GM18519 (cell line): ENCODE measurements around the gene PDSS2.
"Not testable (repeated sequence)": the region's sequence is repeated elsewhere in the genome, so short reads cannot be mapped to it uniquely, and the experiment has no call there.

Experiments
- ATAC-seq: cut with Tn5 transposase; IDR thresholded peaks from one replicate; pipeline ENCODE4 v1.9.1; 2021; ENCODE audit warnings: mild to moderate bottlenecking, moderate library complexity; ENCODE audit not compliant: unreplicated experiment, low FRiP score

PDSS2 gene

GRCh38 chr6:107187630-107188029, 271.7 kb downstream of the PDSS2 start:
- no peak for ATAC-seq

DNA sequence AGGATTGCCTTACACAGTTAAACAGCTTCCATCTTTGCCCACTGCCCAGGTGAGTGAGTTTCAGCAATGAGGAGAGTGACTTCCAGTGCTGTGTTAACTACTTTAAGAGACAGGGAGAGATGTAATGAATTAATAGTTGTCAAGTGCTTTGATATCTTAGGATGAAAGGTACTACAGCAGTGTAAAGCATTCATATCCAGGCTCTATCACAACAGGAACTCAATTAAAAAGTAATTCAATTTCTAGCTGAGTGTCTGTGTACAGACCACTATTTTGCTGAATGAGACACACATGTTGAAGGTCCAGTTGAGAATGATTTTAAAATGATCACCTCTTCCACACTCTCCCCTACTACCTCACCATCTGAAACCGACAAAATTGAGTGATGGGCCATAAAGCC, 273.3 kb downstream of the PDSS2 start:
- no peak for ATAC-seq

DNA sequence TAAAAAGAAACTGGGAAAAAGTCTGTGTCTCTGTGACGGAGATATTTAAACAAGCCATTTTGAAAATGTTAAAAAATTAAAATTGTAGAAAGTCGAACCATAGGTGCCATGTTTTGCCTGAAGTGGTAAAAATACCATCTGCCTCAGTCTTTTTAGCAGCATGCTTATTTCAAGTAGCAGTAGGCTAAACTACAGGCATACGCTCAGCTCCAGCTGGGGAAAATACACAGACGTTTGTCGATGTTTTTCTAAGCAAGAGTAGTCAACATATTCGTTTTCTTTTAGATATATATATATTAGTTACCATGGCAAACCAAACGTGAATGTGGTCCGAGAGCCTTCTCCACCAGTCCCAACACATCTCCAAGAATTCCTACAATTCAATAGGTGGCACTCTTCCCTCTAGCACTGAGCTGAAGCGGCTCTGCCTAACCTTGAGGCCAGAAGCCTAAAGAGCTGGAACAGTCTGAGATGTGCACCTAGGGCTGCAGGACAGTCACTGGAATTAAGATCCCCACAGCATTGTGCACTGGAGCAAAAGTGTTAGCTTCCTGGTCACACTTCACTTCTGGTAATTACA, 273.9 kb downstream of the PDSS2 start:
- ATAC-seq = no peak

DNA sequence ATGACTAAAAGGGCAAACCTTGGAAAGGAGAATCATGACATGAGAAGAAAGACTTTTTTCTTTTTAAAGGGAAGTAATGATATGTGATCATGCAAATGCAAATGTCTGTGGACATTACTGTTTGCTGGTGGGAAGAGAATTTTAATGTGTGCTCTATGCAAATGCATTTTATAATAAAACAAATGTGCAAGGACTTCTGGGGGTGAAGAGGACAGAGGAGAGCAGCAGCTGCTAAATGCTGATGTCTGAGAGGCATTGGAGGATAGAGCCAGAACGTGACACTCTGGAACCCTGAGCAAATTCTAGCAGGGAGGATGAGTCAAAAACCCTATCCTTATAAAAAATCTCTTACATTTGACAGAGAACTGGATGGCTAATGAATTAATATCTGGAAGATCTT, 274.9 kb downstream of the PDSS2 start:
- ATAC-seq = no peak

- ATAC-seq = no peak
These were observed 279.3 kb downstream of the PDSS2 start for GRCh38 chr6:107180099-107180498.

DNA sequence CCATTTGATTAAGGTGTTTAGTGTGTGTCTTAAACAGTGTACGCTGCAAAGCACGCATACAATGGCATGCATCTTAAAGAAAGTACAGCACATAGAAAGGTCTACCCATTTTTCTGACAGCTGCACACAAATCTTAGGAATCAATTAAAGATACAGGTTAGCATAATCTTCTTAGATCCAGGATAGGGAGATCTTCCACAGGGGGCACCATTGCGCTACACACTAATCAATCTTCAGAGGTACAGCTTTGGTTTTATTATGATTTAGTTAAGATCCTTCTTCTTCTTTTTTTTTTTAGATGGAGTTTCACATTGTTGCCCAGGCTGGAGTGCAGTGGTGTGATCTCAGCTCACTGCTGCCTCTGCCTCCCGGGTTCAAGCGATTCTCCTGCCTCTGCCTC, 280.4 kb downstream of the PDSS2 start:
- no peak for ATAC-seq

- ATAC-seq = no peak
These were observed 285.6 kb downstream of the PDSS2 start for GRCh38 chr6:107173779-107174178.

DNA sequence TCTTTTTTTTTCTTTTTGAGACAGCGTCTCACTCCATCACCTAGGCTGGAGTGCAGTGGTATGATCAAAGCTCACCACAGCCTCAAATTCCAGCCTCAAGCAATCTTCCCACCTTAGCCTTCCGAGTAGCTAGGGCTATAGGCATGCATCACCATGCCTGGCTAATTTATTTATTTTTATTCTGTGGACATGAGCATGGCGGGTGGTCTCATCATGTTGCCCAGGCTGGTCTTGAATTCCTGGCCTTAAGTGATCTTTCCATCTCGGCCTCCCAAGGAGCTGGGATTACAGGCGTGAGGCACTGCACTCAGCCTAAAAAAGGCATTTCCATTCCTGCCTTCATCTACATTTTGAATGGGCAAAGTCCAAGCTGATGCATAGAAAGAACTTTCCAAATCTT, 287.9 kb downstream of the PDSS2 start:
- ATAC-seq = no peak

GRCh38 chr6:107164299-107164698, 295.1 kb downstream of the PDSS2 start:
- ATAC-seq = not testable (repeated sequence)

GRCh38 chr6:107161521-107161920, 297.8 kb downstream of the PDSS2 start:
- ATAC-seq = no peak

GRCh38 chr6:107156617-107157016, 302.7 kb downstream of the PDSS2 start:
- no peak for ATAC-seq

GRCh38 chr6:107154801-107155160, 304.6 kb downstream of the PDSS2 start:
- no peak for ATAC-seq

DNA sequence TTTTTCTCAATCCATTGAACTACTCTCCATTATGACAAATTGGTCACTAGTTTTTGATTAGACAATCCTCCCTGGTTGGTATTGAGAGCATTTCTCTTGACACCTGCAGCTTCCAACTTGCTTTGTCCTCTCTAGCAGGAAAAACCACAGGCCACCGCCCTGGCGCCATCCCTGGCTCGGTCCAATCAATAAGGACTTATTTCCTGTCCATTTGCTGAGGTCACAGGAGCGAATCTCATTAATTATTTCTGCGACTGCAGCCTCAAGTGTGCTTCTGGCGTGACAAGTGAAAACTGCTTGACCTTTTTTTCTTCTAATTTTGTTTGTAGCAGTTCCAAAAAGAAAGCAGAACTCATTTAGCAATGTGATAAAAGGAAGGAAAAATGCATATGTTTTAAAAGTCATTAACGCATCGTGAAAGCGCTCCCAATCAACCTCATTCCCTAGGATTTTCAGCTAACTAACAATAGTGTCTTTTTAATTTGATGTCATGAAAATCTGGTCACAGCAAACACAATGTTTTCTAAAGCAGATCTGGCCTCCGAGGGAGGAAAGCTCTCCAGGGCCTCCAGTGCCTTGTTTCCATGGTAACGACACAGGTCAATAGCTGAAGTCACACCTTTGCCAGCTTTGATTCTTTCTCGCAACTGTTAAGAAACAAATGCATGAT, 305.1 kb downstream of the PDSS2 start:
- no peak for ATAC-seq

GRCh38 chr6:107152638-107153430, 306.5 kb downstream of the PDSS2 start:
- ATAC-seq = no peak

- no peak for ATAC-seq
These were observed 314.7 kb downstream of the PDSS2 start for GRCh38 chr6:107144666-107145065.

GRCh38 chr6:107144014-107144413, 315.4 kb downstream of the PDSS2 start:
- no peak for ATAC-seq

DNA sequence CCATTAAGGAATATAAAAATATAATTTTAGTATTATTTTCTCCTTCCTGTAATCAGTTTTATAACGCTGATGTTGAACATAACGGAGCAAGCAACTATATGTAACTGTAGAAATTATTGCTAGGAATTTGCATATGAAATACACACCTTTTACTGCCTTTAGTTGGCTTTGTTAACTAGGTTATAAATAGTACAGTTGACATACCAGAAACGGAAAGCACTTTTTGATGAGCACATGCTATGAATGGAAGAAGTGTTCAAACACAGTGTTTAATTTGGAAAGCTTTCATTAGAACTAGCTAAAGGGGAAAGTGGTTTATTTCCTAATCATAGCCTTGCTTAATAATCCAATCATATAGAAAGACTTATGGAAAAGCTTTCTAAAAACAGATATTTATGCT, 318.8 kb downstream of the PDSS2 start:
- no peak for ATAC-seq

DNA sequence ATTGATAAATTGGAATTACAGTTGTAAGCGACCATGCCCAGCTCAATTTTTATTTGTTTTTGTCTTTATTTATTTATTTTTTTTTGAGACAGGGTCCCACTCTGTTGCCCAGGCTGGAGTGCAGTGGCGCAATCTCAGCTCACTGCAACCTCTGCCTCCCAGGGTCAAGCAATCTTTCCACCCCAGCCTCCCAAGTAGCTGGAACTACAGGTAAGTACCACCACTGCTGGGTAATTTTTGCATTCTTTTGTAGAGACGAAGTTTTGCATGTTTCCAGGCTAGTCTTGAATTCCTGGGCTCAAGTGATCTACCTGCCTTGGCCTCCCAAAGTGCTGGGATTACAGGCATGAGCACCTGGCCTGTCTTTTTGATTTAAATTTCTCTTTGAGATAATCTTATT, 323.0 kb downstream of the PDSS2 start:
- not testable (repeated sequence) for ATAC-seq

- ATAC-seq = not testable (repeated sequence)
These were observed 324.2 kb downstream of the PDSS2 start for GRCh38 chr6:107135048-107135680.

DNA sequence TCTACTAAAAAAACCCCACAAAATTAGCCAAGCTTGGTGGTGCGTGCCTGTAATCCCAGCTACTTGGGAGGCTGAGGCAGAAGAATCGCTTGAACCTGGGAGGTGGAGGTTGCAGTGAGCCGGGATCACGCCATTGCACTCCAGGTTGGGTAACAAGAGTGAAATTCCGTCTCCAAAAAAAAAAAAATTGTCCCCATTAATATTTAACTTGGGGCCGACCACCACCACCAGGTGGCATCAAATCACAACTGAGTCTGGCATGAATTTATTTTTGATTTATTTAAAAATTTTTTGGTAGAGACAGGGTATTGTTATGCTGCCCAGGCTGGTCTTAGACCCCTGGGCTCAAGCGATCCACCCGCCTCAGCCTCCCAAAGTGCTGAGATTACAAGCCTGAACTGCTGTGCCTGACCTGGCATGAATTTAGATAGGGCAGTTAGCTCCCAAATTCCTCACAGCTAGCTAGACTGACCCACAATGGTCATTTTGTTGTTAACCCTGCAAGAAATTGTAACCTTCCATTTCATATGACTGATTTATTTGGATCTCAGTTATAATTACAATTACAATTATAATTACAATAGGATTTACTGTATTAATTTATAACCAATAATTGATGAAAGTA, 326.9 kb downstream of the PDSS2 start:
- ATAC-seq = no peak

- no peak for ATAC-seq
These were observed 329.9 kb downstream of the PDSS2 start for GRCh38 chr6:107129370-107129925.
